Activated CD4-positive, CD25-positive, alpha-beta regulatory T cell treated with anti-CD3 and anti-CD28 coated beads, Interleukin-2, amount 50 U/mL, for 72 hours (primary cell): ENCODE results near the gene MYO1B.
"Not testable (repeated sequence)": the region's sequence is repeated elsewhere in the genome, so short reads cannot be mapped to it uniquely, and the experiment has no call there.

Source experiments
- DNase-seq: peaks from one replicate; pipeline ENCODE4 v3.0.0; 2021

Gene MYO1B

GRCh38 chr2:191415858-191416257, 170.7 kb downstream of the MYO1B start:
- DNase-seq: no peak

- no peak for DNase-seq
These were observed 172.5 kb downstream of the MYO1B start for GRCh38 chr2:191417746-191418145.

DNA sequence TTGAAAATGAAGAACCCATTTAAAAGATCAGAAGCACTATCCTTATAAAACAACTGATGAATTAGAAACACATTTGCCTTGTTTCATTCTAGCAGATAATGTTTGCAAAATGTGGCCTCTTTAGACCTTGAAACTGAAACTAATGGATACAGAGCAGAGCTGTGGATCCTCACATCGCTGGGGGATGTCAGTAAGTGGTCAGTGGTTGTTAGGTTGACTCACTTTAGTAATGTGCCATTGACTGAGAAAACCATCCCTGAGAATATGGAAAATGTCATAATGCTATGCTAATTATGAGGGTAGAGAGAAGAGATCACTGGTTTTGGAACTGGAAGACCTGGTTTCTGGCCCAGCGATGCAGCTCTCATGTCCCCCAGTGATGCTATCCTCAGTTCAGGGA, 176.7 kb downstream of the MYO1B start:
- no peak for DNase-seq

DNA sequence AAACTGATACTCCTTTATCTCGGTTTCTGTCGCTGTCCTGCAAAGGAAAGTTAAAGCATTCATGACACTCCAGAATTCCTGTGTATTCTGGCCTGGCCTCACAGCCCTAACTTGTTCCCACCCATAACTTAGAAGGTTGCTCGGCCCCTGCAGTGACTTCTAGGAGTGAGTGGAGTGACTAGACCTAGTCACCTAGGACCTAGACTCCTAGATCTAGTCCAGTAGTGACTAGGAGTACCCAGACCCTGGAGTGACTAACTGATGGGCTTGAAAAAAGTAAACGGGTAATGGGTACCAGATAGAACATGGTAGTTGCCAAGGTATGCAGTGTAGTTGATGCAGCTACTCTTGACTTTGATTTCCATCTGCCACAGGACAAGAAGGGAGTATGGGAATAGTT, 181.8 kb downstream of the MYO1B start:
- no peak for DNase-seq

- DNase-seq: no peak
These were observed 182.9 kb downstream of the MYO1B start for GRCh38 chr2:191428141-191428540.

DNA sequence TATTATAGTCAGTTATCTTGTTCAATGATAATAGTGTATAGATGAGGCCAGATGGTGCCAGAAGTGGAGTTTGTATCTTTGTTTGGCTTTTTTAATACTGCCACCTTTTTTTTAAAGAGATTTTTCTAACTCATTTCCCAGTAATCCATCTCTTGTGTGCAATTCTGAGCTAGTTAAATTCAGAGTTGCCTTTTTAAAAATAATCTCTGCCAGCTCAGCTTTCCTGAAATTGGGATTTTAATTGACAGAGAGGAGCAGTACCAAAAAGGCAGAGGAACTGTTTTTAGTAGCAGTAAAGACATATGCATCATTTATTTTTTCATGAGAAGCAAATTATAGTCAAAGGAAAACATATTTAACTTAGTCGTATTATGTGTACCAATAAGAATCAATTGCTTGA, 185.3 kb downstream of the MYO1B start:
- DNase-seq: no peak

DNA sequence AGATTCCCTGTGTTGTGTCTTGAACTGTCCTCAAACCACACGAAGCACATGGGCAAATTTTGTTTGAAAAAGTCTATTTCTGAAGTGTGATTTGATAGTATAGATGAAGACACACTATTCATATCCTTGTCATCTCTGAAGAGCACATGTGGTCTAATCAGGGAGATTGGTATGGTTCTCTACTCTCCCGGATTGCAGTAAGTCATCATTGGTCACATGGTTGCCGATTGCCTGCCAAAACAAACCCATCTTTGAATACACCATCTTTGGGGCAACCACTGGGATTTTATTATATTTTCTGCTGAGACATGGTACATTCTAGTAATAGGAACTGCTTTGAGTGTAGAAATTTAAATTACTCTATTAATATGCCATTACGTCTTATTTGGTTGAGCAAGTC, 186.9 kb downstream of the MYO1B start:
- no peak for DNase-seq

DNA sequence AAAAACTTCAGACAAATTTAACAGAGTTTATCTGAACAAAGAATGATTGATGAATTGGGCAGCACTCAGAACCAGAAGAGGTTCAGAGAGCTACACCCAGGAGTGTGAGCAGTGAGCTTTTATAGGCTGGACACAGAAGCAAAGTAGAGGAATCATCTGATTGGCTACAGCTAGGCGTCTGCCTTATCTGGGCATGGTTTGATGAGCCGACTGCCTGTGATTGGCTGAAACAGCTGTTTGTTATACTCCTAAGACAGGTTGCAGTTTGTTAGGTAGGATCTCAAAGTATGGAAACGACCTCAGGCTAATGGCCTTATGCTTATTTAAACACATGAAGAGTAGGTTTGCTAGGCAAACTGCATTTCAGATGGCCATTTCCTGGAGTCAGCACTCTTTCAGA, 188.9 kb downstream of the MYO1B start:
- DNase-seq: no peak

DNA sequence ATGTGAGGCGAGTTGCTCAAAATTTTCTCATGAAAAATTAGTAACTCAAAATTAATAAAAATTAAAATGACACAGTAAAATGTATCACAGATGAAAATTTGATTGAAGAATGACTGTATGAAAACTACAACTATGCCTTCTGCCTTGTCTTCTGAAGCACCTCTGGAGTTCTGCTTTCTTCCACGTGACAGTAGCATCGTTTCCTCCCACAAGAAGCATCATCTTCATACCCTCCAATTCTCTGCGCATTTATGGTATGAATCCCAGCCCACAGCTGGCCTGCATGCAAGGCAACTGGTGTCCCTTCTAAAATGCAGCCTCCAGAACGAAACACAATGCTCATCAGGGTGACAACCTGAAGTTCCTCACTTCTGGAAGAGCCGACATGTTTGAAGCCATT, 189.9 kb downstream of the MYO1B start:
- no peak for DNase-seq

DNA sequence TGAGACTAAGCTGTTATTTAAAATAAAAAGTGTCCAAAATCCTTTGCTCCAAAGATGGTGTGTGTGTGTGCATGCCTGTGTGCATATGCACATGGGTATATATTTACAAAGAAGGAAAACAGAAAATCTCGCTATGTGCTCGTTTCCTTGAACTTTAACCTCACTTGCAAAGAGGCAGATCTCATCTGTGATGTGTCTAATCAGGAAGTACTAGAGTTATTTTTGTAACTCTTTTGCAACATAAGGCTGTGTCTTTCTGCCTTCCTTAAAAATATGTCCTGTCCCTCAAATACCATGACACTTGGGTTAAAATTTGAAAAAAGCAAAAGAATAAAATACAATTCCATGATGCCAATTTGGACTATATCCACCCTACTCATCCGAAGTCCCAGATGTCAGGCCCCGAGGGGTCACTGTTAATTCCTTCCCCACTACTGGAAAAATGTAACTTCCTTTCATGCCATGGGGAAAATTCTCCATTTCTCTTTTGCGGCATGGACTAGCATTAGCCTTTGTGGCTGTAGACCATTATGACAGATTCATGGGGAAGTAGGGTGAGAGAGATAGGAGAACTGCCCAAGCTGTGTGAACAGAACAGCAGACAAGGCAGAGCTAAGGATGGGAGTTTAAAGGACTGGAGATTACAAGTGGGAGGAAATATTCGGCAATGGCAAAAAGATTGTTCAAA, 191.3 kb downstream of the MYO1B start:
- no peak for DNase-seq

DNA sequence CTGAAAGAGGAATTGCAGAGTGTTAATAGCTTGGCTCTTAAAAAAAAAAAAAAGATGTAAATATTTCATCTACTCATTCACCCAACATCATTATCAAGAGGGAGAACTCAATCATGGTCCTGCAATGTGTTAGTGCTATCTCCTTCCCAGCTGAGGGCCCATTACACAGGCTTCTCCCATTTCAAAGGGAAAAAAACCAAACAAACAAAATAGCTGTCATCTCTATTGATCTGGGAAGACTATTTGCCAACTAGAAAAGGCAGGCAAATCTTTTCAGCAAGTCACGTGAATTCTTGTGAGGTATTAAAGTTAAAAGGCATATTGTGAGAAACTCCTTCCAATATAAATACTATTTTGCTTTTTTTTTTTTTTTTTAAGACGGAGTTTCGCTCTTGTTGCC, 194.3 kb downstream of the MYO1B start:
- DNase-seq: no peak

DNA sequence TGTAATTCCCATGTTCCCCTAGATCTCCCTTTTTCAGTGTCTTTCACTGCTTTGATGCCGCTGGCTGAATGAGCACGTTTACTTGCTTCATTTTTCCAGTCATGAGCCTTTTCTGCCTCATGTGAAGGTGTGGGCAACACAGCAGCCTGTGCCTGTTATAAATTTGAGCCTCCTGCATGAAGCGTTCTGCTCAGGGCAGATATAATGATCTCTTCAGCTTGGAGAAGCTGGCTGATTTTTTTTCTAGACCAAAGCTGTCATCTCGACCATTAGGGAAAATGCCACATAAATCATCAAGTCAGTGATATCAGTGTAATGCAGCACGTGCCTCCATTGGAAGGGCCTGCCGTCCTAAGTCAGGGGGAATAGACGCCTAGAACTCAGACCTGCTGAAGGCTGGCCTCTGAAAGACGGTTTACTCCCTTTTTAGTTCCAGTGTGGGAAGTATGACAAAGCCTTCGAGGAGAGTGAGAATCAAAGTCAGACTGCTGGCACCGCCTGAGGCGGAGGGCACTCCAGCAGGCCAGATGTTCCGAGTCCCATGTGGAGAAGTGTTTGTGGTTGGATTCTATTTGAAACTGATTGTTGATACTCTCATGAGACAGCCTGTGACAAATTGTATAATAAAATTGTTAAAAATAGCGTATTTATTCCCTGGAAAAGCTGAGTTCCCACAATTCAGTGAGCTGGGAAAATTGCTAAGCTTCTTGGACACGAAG, 196.5 kb downstream of the MYO1B start:
- DNase-seq: no peak

GRCh38 chr2:191443446-191443845, 198.2 kb downstream of the MYO1B start:
- DNase-seq: no peak

- no peak for DNase-seq
These were observed 201.7 kb downstream of the MYO1B start for GRCh38 chr2:191446910-191447309.

GRCh38 chr2:191451116-191451515, 205.9 kb downstream of the MYO1B start:
- no peak for DNase-seq

- no peak for DNase-seq
These were observed 206.9 kb downstream of the MYO1B start for GRCh38 chr2:191452065-191452464.

DNA sequence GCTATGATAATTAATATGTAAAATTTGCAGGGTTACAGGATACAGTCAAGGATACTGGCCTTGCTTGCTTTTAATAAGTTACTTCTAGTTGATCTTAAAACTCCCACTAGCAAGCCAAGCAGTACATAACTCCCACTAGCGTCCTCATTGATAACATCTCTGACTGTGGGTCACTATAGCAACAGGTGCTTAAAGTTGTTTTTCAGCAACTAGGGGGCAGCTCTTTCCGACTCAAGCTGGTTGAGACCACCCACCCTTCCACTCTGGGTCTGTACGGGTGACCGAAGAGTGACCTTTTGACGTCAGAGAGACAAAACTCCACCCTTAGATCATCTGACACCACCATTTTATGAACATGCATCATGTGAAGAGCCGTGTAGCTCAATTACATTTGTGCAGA, 208.6 kb downstream of the MYO1B start:
- DNase-seq: no peak

- not testable (repeated sequence) for DNase-seq
These were observed 211.3 kb downstream of the MYO1B start for GRCh38 chr2:191456506-191456905.

DNA sequence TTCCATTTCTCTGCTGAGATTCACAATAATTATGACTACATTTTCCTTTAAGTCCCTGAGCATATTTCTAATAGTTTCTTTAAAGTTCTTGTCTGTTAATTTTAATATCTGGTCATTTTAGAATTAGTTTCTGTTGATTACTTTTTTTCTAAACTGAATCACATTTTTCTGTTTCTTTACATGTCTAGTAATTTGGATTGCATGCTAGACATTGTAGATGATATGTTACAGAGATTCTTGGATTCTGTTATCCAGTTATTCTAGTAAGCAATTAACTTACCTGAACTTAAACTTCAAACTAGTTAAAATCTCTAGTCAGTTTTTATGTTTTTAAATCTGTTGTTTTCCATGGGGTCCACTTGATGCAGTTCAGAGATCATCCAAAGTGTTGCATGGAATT, 214.0 kb downstream of the MYO1B start:
- DNase-seq: no peak

DNA sequence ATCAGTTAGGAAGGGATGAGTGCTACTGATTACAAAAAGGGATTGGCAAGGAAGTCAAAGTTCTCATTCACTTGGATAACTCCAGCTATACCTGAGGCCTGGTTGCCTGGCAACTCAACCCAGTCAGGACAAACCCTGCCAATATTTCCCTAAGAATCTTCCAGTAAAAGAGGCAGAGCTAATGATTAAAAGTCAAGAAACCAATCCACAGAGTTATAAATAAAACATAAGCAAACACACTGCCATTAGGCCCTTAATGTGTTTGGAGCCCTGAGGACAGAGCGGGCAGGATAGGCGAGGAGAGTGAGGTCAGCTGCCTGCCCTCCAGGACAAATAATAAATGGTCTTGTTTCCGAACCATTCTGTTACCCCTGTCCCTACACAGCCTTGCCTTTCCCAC, 217.2 kb downstream of the MYO1B start:
- no peak for DNase-seq

GRCh38 chr2:191463790-191464189, 218.6 kb downstream of the MYO1B start:
- DNase-seq: no peak

- DNase-seq: no peak
These were observed 220.7 kb downstream of the MYO1B start for GRCh38 chr2:191465766-191466420.

- DNase-seq: no peak
These were observed 221.9 kb downstream of the MYO1B start for GRCh38 chr2:191467113-191467512.

GRCh38 chr2:191470306-191470705, 225.1 kb downstream of the MYO1B start:
- DNase-seq: no peak
